Stromal cell of bone marrow (primary cell): ENCODE data around the gene LRSAM1.

Source experiments
- DNase-seq: peaks from one replicate; pipeline ENCODE4 v3.0.0-alpha.2; 2012; ENCODE audit warnings: low read depth

LRSAM1 gene

GRCh38 chr9:127497656-127498290, 46.5 kb downstream of the LRSAM1 start:
- no peak for DNase-seq

- no peak for DNase-seq
Measured at GRCh38 chr9:127498298-127498697, 47.0 kb downstream of the LRSAM1 start.

- DNase-seq = no peak
Measured at GRCh38 chr9:127500399-127500798, 49.1 kb downstream of the LRSAM1 start.

GRCh38 chr9:127500862-127501261, 49.6 kb downstream of the LRSAM1 start:
- DNase-seq = no peak

- no peak for DNase-seq
Measured at GRCh38 chr9:127501821-127502343, 50.6 kb downstream of the LRSAM1 start.

- DNase-seq = no peak
Measured at GRCh38 chr9:127502706-127503378, 51.5 kb downstream of the LRSAM1 start.

- DNase-seq = no peak
Measured at GRCh38 chr9:127503379-127503921, 52.1 kb downstream of the LRSAM1 start.

GRCh38 chr9:127503947-127504886, 52.9 kb downstream of the LRSAM1 start:
- DNase-seq = peak; percentile 36

- DNase-seq = no peak
Measured at GRCh38 chr9:127504887-127505251, 53.6 kb downstream of the LRSAM1 start.

- DNase-seq = no peak
Measured at GRCh38 chr9:127505396-127506116, 54.2 kb downstream of the LRSAM1 start.

- DNase-seq = no peak
Measured at GRCh38 chr9:127506117-127506813, 55.0 kb downstream of the LRSAM1 start.

GRCh38 chr9:127506814-127507750, 55.8 kb downstream of the LRSAM1 start:
- DNase-seq = no peak

GRCh38 chr9:127507751-127508648, 56.7 kb downstream of the LRSAM1 start:
- DNase-seq = no peak

GRCh38 chr9:127508901-127509260, 57.6 kb downstream of the LRSAM1 start:
- no peak for DNase-seq

GRCh38 chr9:127509261-127509954, 58.1 kb downstream of the LRSAM1 start:
- no peak for DNase-seq

GRCh38 chr9:127509955-127510299, 58.6 kb downstream of the LRSAM1 start:
- no peak for DNase-seq

GRCh38 chr9:127514468-127514867, 63.2 kb downstream of the LRSAM1 start:
- DNase-seq = no peak

GRCh38 chr9:127516835-127517607, 65.7 kb downstream of the LRSAM1 start:
- DNase-seq = no peak
